Measurements from ENCODE around the gene CCDC158. TPM values are rescaled to one million over a fixed set of nuclear protein-coding genes. Genes with fewer than 3 reads are reported as not detected.

CCDC158 gene
- total and polyA plus RNA-seq, 7 experiments from 2014 or later = not detected

- ATAC-seq (no peak), DNase-seq (no peak)
- no peak overlapping the region for H3K4me3 Mint-ChIP-seq
- H3K27me3 ChIP-seq (ENCODE audit: control insufficient read depth in 2 of 2, insufficient read depth in 2 of 2, low read length in 2 of 2) = no peaks in the 10 kb centered on the region
- H3K9me3 ChIP-seq (ENCODE audit: control insufficient read depth in 2 of 3, low read length in 3 of 3) = no peaks in the 10 kb centered on the region
- H3K4me3 ChIP-seq (ENCODE audit: low read length) = no peak overlapping the region
- intact Hi-C loops (cut with micrococcal nuclease) = no loop called here
- H3K27me3 Mint-ChIP-seq = peaks cover 0 to 16% (median 3%) of the 10 kb centered on the region in 5 donors
- no peaks in the 10 kb centered on the region for H3K4me1 ChIP-seq (ENCODE audit: control insufficient read depth in 2 of 2, insufficient read depth in 2 of 2, low read length in 2 of 2)
- CTCF ChIA-PET = no interaction called here
- H3K27ac Mint-ChIP-seq = no peak overlapping the region
- H3K36me3 ChIP-seq (ENCODE audit: control insufficient read depth in 2 of 3, insufficient read depth in 3 of 3, low read length in 3 of 3) = no peaks in the 10 kb centered on the region
- no peaks in the 10 kb centered on the region for H3K36me3 Mint-ChIP-seq
- no peaks in the 10 kb centered on the region for H3K4me1 Mint-ChIP-seq
- POLR2A ChIA-PET = no interaction called here
- H3K9me3 Mint-ChIP-seq = no peaks in the 10 kb centered on the region
- no peak overlapping the region for H3K27ac ChIP-seq (ENCODE audit: low read depth, low read length)
Observed at GRCh38 chr4:76447393-76447851, 26.5 kb upstream of the CCDC158 start.

DNA sequence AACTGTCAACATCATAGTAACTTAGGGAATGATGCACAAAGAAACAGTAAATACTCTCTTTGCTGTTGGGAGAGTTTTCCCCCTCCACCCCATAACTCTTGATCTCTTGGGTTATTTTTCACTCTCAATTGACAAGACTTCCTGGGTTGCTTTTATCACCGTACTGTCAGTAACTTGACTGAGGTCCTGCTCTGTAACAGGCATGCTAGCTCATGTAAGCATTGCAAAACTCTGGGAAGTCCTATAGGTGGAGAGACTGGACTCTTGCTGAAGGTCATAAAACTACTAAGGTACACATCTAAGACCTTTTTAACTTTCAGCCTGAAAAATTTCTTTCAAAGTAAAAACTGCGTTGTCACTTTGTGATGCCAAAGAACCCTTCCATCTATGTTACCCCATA is 25.0 kb upstream of the CCDC158 start:
- Histone ChIP-seq H3K4me1 (ENCODE audit: control insufficient read depth in 2 of 2, insufficient read depth in 2 of 2, low read length in 2 of 2) (no peaks in the 10 kb centered on the region), H3K4me3 (ENCODE audit: low read length) (no peak overlapping the region), H3K27ac (ENCODE audit: low read depth, low read length) (no peak overlapping the region), H3K36me3 (ENCODE audit: control insufficient read depth in 2 of 3, insufficient read depth in 3 of 3, low read length in 3 of 3) (no peaks in the 10 kb centered on the region), H3K9me3 (ENCODE audit: control insufficient read depth in 2 of 3, low read length in 3 of 3) (no peaks in the 10 kb centered on the region), H3K27me3 (ENCODE audit: control insufficient read depth in 2 of 2, insufficient read depth in 2 of 2, low read length in 2 of 2) (no peaks in the 10 kb centered on the region)
- no peaks in the 10 kb centered on the region for H3K4me1 Mint-ChIP-seq
- CTCF ChIA-PET = no interaction called here
- no peak for ATAC-seq
- no peak for DNase-seq
- H3K9me3 Mint-ChIP-seq = no peaks in the 10 kb centered on the region
- H3K27me3 Mint-ChIP-seq = peaks cover 0 to 19% (median 0%) of the 10 kb centered on the region in 5 donors
- H3K4me3 Mint-ChIP-seq = no peak overlapping the region
- H3K27ac Mint-ChIP-seq = no peak overlapping the region
- intact Hi-C loops (cut with micrococcal nuclease) = no loop called here
- POLR2A ChIA-PET = no interaction called here
- H3K36me3 Mint-ChIP-seq = no peaks in the 10 kb centered on the region

DNA sequence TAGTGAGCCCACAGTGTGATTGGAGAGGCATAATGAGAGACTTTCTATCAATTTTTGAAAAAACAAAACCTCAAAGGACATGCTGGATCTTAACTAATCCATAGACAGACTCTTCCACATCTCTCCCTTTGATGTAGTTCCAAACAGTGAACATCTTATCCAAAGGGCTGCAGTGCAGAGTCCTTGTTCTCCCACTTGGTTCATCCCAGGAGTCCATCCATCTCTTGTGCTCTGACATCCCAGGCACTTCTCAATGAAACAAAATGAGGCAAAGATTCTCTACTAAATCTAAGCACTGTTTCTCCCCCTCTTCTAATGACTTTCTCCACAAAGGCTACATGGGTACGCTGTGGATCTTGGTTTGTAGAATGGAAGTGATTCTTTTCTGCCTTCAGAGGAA is 22.4 kb upstream of the CCDC158 start:
- DNase-seq = no peak
- no peaks in the 10 kb centered on the region for H3K9me3 ChIP-seq (ENCODE audit: control insufficient read depth in 2 of 3, low read length in 3 of 3)
- H3K4me1 ChIP-seq (ENCODE audit: control insufficient read depth in 2 of 2, insufficient read depth in 2 of 2, low read length in 2 of 2) = no peaks in the 10 kb centered on the region
- H3K27ac ChIP-seq (ENCODE audit: low read depth, low read length) = no peak overlapping the region
- POLR2A ChIA-PET = no interaction called here
- ATAC-seq = no peak
- H3K27me3 ChIP-seq (ENCODE audit: control insufficient read depth in 2 of 2, insufficient read depth in 2 of 2, low read length in 2 of 2) = no peaks in the 10 kb centered on the region
- CTCF ChIA-PET = interaction anchor here (1.7 kb wide), 1 partner anchor 12 kb away, joined by 5 read pairs; no protein-coding TSS in a partner anchor
- Mint-ChIP-seq H3K4me3 (no peak overlapping the region), H3K4me1 (no peaks in the 10 kb centered on the region), H3K36me3 (peaks cover 0 to 8% (median 0%) of the 10 kb centered on the region in 5 donors), H3K27me3 (peaks cover 10 to 29% (median 13%) of the 10 kb centered on the region in 5 donors), H3K27ac (no peak overlapping the region), H3K9me3 (peaks cover 0 to 8% (median 1%) of the 10 kb centered on the region in 11 donors)
- no peak overlapping the region for H3K4me3 ChIP-seq (ENCODE audit: low read length)
- intact Hi-C loops (cut with micrococcal nuclease) = no loop called here
- H3K36me3 ChIP-seq (ENCODE audit: control insufficient read depth in 2 of 3, insufficient read depth in 3 of 3, low read length in 3 of 3) = no peaks in the 10 kb centered on the region

DNA sequence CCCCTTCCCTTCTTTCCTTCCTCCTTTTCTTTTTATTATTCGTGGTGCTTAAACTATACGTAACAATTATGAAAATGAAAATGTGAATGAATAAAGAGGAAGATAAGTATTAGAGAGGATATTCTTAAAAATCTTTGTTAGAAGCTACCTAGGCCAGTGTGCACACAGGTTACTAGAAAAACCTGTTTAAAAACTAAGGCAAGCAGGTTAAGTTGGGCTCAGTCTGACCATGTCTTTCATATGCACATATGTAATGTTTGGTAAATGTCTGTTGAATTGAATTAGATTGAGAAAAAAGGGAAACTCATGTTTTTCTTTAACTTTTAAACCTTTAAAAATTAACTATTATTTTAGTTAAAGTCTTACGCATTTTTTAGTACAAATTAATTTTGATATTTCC is 21.9 kb upstream of the CCDC158 start:
- Mint-ChIP-seq H3K27me3 (peaks cover 11 to 29% (median 16%) of the 10 kb centered on the region in 5 donors), H3K27ac (no peak overlapping the region), H3K4me3 (no peak overlapping the region), H3K36me3 (peaks cover 0 to 8% (median 0%) of the 10 kb centered on the region in 5 donors), H3K9me3 (peaks cover 0 to 10% (median 2%) of the 10 kb centered on the region in 11 donors), H3K4me1 (no peaks in the 10 kb centered on the region)
- POLR2A ChIA-PET = no interaction called here
- no peaks in the 10 kb centered on the region for H3K9me3 ChIP-seq (ENCODE audit: control insufficient read depth in 2 of 3, low read length in 3 of 3)
- ATAC-seq (no peak), DNase-seq (no peak)
- no peaks in the 10 kb centered on the region for H3K36me3 ChIP-seq (ENCODE audit: control insufficient read depth in 2 of 3, insufficient read depth in 3 of 3, low read length in 3 of 3)
- peaks cover 0 to 3% of the 10 kb centered on the region in 2 donors for H3K27me3 ChIP-seq (ENCODE audit: control insufficient read depth in 2 of 2, insufficient read depth in 2 of 2, low read length in 2 of 2)
- no peak overlapping the region for H3K27ac ChIP-seq (ENCODE audit: low read depth, low read length)
- no peaks in the 10 kb centered on the region for H3K4me1 ChIP-seq (ENCODE audit: control insufficient read depth in 2 of 2, insufficient read depth in 2 of 2, low read length in 2 of 2)
- CTCF ChIA-PET = interaction anchor here (1.7 kb wide), 1 partner anchor 11 kb away, joined by 5 read pairs; no protein-coding TSS in a partner anchor
- intact Hi-C loops (cut with micrococcal nuclease) = no loop called here
- no peak overlapping the region for H3K4me3 ChIP-seq (ENCODE audit: low read length)

DNA sequence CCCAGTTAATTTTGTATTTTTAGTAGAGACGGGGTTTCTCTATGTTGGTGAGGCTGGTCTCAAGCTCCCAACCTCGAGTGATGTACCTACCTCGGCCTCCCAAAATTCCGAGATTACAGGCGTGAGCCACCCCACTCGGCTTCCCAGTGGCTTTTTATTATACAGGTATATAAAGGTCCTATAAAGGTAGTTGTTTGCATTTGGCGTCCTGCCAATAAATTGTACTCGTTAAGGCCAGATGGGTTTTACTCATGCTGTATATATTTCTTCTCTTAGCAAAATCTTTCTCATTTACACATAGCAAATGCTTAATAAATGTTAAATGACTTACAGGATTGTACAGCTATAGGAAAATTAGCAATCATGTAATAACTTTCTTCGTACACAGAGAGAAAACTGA is 20.9 kb upstream of the CCDC158 start:
- no peak overlapping the region for H3K27ac ChIP-seq (ENCODE audit: low read depth, low read length)
- H3K27me3 ChIP-seq (ENCODE audit: control insufficient read depth in 2 of 2, insufficient read depth in 2 of 2, low read length in 2 of 2) = peaks cover 0 to 3% of the 10 kb centered on the region in 2 donors
- DNase-seq (no peak), ATAC-seq (no peak)
- H3K36me3 ChIP-seq (ENCODE audit: control insufficient read depth in 2 of 3, insufficient read depth in 3 of 3, low read length in 3 of 3) = no peaks in the 10 kb centered on the region
- H3K4me3 ChIP-seq (ENCODE audit: low read length) = no peak overlapping the region
- H3K27me3 Mint-ChIP-seq = peaks cover 19 to 38% (median 21%) of the 10 kb centered on the region in 5 donors
- no peaks in the 10 kb centered on the region for H3K4me1 Mint-ChIP-seq
- H3K4me3 Mint-ChIP-seq = no peak overlapping the region
- H3K36me3 Mint-ChIP-seq = peaks cover 0 to 8% (median 0%) of the 10 kb centered on the region in 5 donors
- intact Hi-C loops (cut with micrococcal nuclease) = no loop called here
- peaks cover 0 to 10% (median 2%) of the 10 kb centered on the region in 11 donors for H3K9me3 Mint-ChIP-seq
- H3K4me1 ChIP-seq (ENCODE audit: control insufficient read depth in 2 of 2, insufficient read depth in 2 of 2, low read length in 2 of 2) = no peaks in the 10 kb centered on the region
- no peak overlapping the region for H3K27ac Mint-ChIP-seq
- ChIA-PET POLR2A (no interaction called here), CTCF (interaction anchor here (1.7 kb wide), 1 partner anchor 10 kb away, joined by 5 read pairs; no protein-coding TSS in a partner anchor)
- H3K9me3 ChIP-seq (ENCODE audit: control insufficient read depth in 2 of 3, low read length in 3 of 3) = no peaks in the 10 kb centered on the region

- Histone ChIP-seq H3K4me3 (ENCODE audit: low read length) (no peak overlapping the region), H3K36me3 (ENCODE audit: control insufficient read depth in 2 of 3, insufficient read depth in 3 of 3, low read length in 3 of 3) (no peaks in the 10 kb centered on the region), H3K27ac (ENCODE audit: low read depth, low read length) (no peak overlapping the region), H3K9me3 (ENCODE audit: control insufficient read depth in 2 of 3, low read length in 3 of 3) (no peaks in the 10 kb centered on the region), H3K27me3 (ENCODE audit: control insufficient read depth in 2 of 2, insufficient read depth in 2 of 2, low read length in 2 of 2) (peaks cover 0 to 3% of the 10 kb centered on the region in 2 donors), H3K4me1 (ENCODE audit: control insufficient read depth in 2 of 2, insufficient read depth in 2 of 2, low read length in 2 of 2) (no peaks in the 10 kb centered on the region)
- ChIA-PET CTCF (no interaction called here), POLR2A (no interaction called here)
- intact Hi-C loops (cut with micrococcal nuclease) = no loop called here
- H3K27ac Mint-ChIP-seq = no peak overlapping the region
- peaks cover 0 to 10% (median 2%) of the 10 kb centered on the region in 11 donors for H3K9me3 Mint-ChIP-seq
- H3K36me3 Mint-ChIP-seq = peaks cover 0 to 8% (median 0%) of the 10 kb centered on the region in 5 donors
- peaks cover 0 to 4% (median 0%) of the 10 kb centered on the region in 7 donors for H3K4me1 Mint-ChIP-seq
- ATAC-seq (no peak), DNase-seq (no peak)
- no peak overlapping the region for H3K4me3 Mint-ChIP-seq
- H3K27me3 Mint-ChIP-seq = peaks cover 34 to 59% (median 43%) of the 10 kb centered on the region in 5 donors
Observed at GRCh38 chr4:76439491-76439890, 18.6 kb upstream of the CCDC158 start.
